SU-DHL-6 (cell line): ENCODE measurements around the gene CDKN1B.

Experiments
- H2AFZ ChIP-seq: fragments of 200-600 bp; sonication (generic); 2 replicates; pipeline ENCODE4 v1.6.1; 2014; ENCODE audit warnings: low read depth, mild to moderate bottlenecking, moderate library complexity, mixed read lengths, antibody characterized with exemption, low read length; ENCODE audit not compliant: severe bottlenecking
- H3F3A ChIP-seq: fragments of 200-600 bp; shearing (Covaris generic); 2 replicates; pipeline ENCODE4 v1.6.0; 2016; ENCODE audit warnings: antibody characterized with exemption, mild to moderate bottlenecking; ENCODE audit not compliant: insufficient read depth
- H3K27ac ChIP-seq: fragments of 200-600 bp; sonication (generic); 2 replicates; pipeline ENCODE4 v1.5.1; 2016; ENCODE audit warnings: low read depth, mild to moderate bottlenecking, low read length, moderate library complexity, mixed read lengths
- H3K27me3 ChIP-seq: fragments of 200-600 bp; sonication (generic), shearing (Covaris generic); 2 replicates; pipeline ENCODE4 v1.6.0; 2014; ENCODE audit warnings: mild to moderate bottlenecking, low read length
- H3K36me3 ChIP-seq: fragments of 200-600 bp; sonication (generic); 2 replicates; pipeline ENCODE4 v1.6.1; 2014; ENCODE audit warnings: mild to moderate bottlenecking, low read length, mixed read lengths
- H3K4me2 ChIP-seq: fragments of 300-600, 200-600 bp; shearing (Covaris generic), sonication (generic); 2 replicates; pipeline ENCODE4 v1.6.0; 2014; ENCODE audit warnings: low read length, low read depth, mild to moderate bottlenecking; ENCODE audit not compliant: poor library complexity, severe bottlenecking
- H3K4me3 ChIP-seq: fragments of 200-600 bp; sonication (generic); 2 replicates; pipeline ENCODE4 v1.5.1; 2014; ENCODE audit warnings: antibody characterized with exemption, low read length, mild to moderate bottlenecking, mixed read lengths; ENCODE audit not compliant: insufficient read depth, poor library complexity, severe bottlenecking
- H3K79me2 ChIP-seq: fragments of 200-600 bp; sonication (generic); 2 replicates; pipeline ENCODE4 v1.6.1; 2014; ENCODE audit warnings: mild to moderate bottlenecking, low read length, moderate library complexity; ENCODE audit not compliant: insufficient read depth
- H3K9ac ChIP-seq: fragments of 200-600 bp; sonication (generic); 2 replicates; pipeline ENCODE4 v1.7.0; 2014; ENCODE audit warnings: mild to moderate bottlenecking, low read length
- H3K9me2 ChIP-seq: fragments of 200-600 bp; sonication (generic); replicated peaks from 2 replicates; pipeline ENCODE4 v1.6.1; 2014; ENCODE audit warnings: low read length; ENCODE audit not compliant: insufficient read depth
- H3K9me3 ChIP-seq: fragments of 200-600 bp; sonication (generic); 2 replicates; pipeline ENCODE4 v1.6.1; 2014; ENCODE audit warnings: low read length, mixed read lengths; ENCODE audit not compliant: insufficient read depth
- H4K20me1 ChIP-seq: fragments of 200-600 bp; sonication (generic); 2 replicates; pipeline ENCODE4 v1.6.1; 2014; ENCODE audit warnings: low read depth, mild to moderate bottlenecking, antibody characterized with exemption, low read length, moderate library complexity, mixed read lengths
- CTCF ChIP-seq: fragments of 200-600 bp; sonication (generic); IDR thresholded peaks from one replicate; pipeline ENCODE4 v1.5.1; 2017; ENCODE audit warnings: antibody characterized with exemption, mild to moderate bottlenecking, low read length, moderate library complexity; ENCODE audit not compliant: insufficient read depth, poor library complexity, severe bottlenecking
- EZH2phosphoT487 ChIP-seq: fragments of 200-600 bp; sonication (generic), shearing (Covaris generic); conservative IDR thresholded peaks from 2 replicates; pipeline ENCODE4 v1.6.1; 2018; ENCODE audit warnings: mild to moderate bottlenecking, antibody characterized with exemption, low read length, moderate library complexity, mixed read lengths

Gene CDKN1B

GRCh38 chr12:12741660-12742059, 24.5 kb downstream of the CDKN1B start:
- no peak overlapping the region for H3K4me2 ChIP-seq

GRCh38 chr12:12744546-12745305, 27.6 kb downstream of the CDKN1B start:
- no peak overlapping the region for H3K4me3 ChIP-seq
- H3K79me2 ChIP-seq = no peaks in the 10 kb centered on the region
- TF ChIP-seq CTCF = no peak
- no peak for TF ChIP-seq EZH2phosphoT487
- no peak overlapping the region for H3K4me2 ChIP-seq
- H3K9me3 ChIP-seq = no peaks in the 10 kb centered on the region
- H3K9me2 ChIP-seq = no peaks in the 10 kb centered on the region
- H4K20me1 ChIP-seq = no peaks in the 10 kb centered on the region
- no peak overlapping the region for H2AFZ ChIP-seq
- no peak overlapping the region for H3K9ac ChIP-seq
- H3K27ac ChIP-seq = no peak overlapping the region
- H3K27me3 ChIP-seq = no peaks in the 10 kb centered on the region
- no peaks in the 10 kb centered on the region for H3F3A ChIP-seq
- no peaks in the 10 kb centered on the region for H3K36me3 ChIP-seq

More at GRCh38 chr12:12741660-12742059, 24.5 kb downstream of the CDKN1B start:
- H3K79me2 ChIP-seq = peaks cover 7% of the 10 kb centered on the region; the same call in 1 of the 2 replicates
- no peaks in the 10 kb centered on the region for H3K9me2 ChIP-seq
- H3K27ac ChIP-seq = no peak overlapping the region
- H3F3A ChIP-seq = 0 out of 2 replicates have a peak, but pooled peaks cover 4% of the 10 kb centered on the region
- no peak for TF ChIP-seq EZH2phosphoT487
- no peaks in the 10 kb centered on the region for H3K9me3 ChIP-seq
- H2AFZ ChIP-seq = no peak overlapping the region
- H3K36me3 ChIP-seq = no peaks in the 10 kb centered on the region
- no peak overlapping the region for H3K4me3 ChIP-seq
- H3K9ac ChIP-seq = no peak overlapping the region
- no peaks in the 10 kb centered on the region for H3K27me3 ChIP-seq
- no peaks in the 10 kb centered on the region for H4K20me1 ChIP-seq

GRCh38 chr12:12745576-12746211, 28.5 kb downstream of the CDKN1B start:
- Histone ChIP-seq H3F3A (no peaks in the 10 kb centered on the region), H3K27ac (no peak overlapping the region), H3K27me3 (no peaks in the 10 kb centered on the region), H3K9ac (no peak overlapping the region), H3K4me3 (no peak overlapping the region), H3K9me2 (no peaks in the 10 kb centered on the region), H2AFZ (no peak overlapping the region), H3K9me3 (no peaks in the 10 kb centered on the region), H4K20me1 (no peaks in the 10 kb centered on the region), H3K79me2 (no peaks in the 10 kb centered on the region), H3K36me3 (no peaks in the 10 kb centered on the region), H3K4me2 (no peak overlapping the region)
- TF ChIP-seq EZH2phosphoT487 = no peak
- TF ChIP-seq CTCF = no peak

- TF ChIP-seq EZH2phosphoT487 = no peak
- no peak for TF ChIP-seq CTCF
- H3K79me2 ChIP-seq = no peaks in the 10 kb centered on the region
- no peaks in the 10 kb centered on the region for H4K20me1 ChIP-seq
- no peak overlapping the region for H3K9ac ChIP-seq
- no peaks in the 10 kb centered on the region for H3K36me3 ChIP-seq
- no peaks in the 10 kb centered on the region for H3K27me3 ChIP-seq
- H2AFZ ChIP-seq = no peak overlapping the region
- H3K9me2 ChIP-seq = no peaks in the 10 kb centered on the region
- no peak overlapping the region for H3K27ac ChIP-seq
- no peak overlapping the region for H3K4me3 ChIP-seq
- no peak overlapping the region for H3K4me2 ChIP-seq
- H3K9me3 ChIP-seq = no peaks in the 10 kb centered on the region
- H3F3A ChIP-seq = no peaks in the 10 kb centered on the region
Observed at GRCh38 chr12:12747278-12747677, 30.1 kb downstream of the CDKN1B start.
